ENCODE data around the gene QDPR. TPM values are rescaled to one million over a fixed set of nuclear protein-coding genes. Genes with fewer than 3 reads are reported as not detected.

QDPR gene
- total RNA-seq, 1 donor from 2014 or later: 17.0 TPM

- no peak overlapping the region for H3K27ac Mint-ChIP-seq (ENCODE audit: unreplicated experiment)
- H3K4me3 Mint-ChIP-seq (ENCODE audit: unreplicated experiment): no peak overlapping the region
- H3K9me3 Mint-ChIP-seq (ENCODE audit: unreplicated experiment): no peaks in the 10 kb centered on the region
- DNase-seq (ENCODE audit: extremely low spot score, unreplicated experiment): no peak
- peaks cover 29% of the 10 kb centered on the region for H3K27me3 Mint-ChIP-seq (ENCODE audit: unreplicated experiment)
- H3K4me1 Mint-ChIP-seq (ENCODE audit: unreplicated experiment): peaks cover 5% of the 10 kb centered on the region
- TF ChIP-seq, protein P1, sequence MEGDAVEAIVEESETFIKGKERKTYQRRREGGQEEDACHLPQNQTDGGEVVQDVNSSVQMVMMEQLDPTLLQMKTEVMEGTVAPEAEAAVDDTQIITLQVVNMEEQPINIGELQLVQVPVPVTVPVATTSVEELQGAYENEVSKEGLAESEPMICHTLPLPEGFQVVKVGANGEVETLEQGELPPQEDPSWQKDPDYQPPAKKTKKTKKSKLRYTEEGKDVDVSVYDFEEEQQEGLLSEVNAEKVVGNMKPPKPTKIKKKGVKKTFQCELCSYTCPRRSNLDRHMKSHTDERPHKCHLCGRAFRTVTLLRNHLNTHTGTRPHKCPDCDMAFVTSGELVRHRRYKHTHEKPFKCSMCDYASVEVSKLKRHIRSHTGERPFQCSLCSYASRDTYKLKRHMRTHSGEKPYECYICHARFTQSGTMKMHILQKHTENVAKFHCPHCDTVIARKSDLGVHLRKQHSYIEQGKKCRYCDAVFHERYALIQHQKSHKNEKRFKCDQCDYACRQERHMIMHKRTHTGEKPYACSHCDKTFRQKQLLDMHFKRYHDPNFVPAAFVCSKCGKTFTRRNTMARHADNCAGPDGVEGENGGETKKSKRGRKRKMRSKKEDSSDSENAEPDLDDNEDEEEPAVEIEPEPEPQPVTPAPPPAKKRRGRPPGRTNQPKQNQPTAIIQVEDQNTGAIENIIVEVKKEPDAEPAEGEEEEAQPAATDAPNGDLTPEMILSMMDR (IDR thresholded peaks at IDR 0.05): no peak
- no peaks in the 10 kb centered on the region for H3K36me3 Mint-ChIP-seq (ENCODE audit: unreplicated experiment)
These were observed 47.2 kb upstream of the QDPR start for GRCh38 chr4:17558941-17559708.

DNA sequence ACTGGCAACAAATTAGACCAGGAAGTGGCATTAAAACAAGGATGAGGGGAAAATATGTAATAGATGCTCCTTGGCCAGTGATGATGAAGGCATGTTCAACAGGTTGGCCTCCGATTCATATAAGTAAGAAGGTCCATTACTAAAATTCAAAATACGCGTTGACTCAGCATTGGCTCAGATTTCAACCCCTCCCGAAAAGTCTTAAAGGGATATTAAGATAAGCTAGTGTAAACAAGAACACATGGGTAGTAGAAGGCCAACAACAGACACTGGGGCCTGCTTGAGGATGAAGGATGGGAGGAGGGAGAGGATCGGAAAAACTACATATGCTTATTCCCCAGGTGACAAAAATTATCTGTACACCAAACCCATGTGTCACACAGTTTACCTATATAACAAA lies 46.0 kb upstream of the QDPR start:
- no peaks in the 10 kb centered on the region for H3K9me3 Mint-ChIP-seq (ENCODE audit: unreplicated experiment)
- H3K4me3 Mint-ChIP-seq (ENCODE audit: unreplicated experiment): no peak overlapping the region
- no peak for DNase-seq (ENCODE audit: extremely low spot score, unreplicated experiment)
- TF ChIP-seq, protein P1 (IDR thresholded peaks at IDR 0.05): no peak
- no peak overlapping the region for H3K27ac Mint-ChIP-seq (ENCODE audit: unreplicated experiment)
- H3K4me1 Mint-ChIP-seq (ENCODE audit: unreplicated experiment): peaks cover 5% of the 10 kb centered on the region
- H3K36me3 Mint-ChIP-seq (ENCODE audit: unreplicated experiment): no peaks in the 10 kb centered on the region
- H3K27me3 Mint-ChIP-seq (ENCODE audit: unreplicated experiment): peaks cover 29% of the 10 kb centered on the region

GRCh38 chr4:17556498-17556897 lies 44.6 kb upstream of the QDPR start:
- Mint-ChIP-seq H3K4me3 (ENCODE audit: unreplicated experiment) (no peak overlapping the region), H3K27me3 (ENCODE audit: unreplicated experiment) (peaks cover 35% of the 10 kb centered on the region), H3K9me3 (ENCODE audit: unreplicated experiment) (no peaks in the 10 kb centered on the region), H3K36me3 (ENCODE audit: unreplicated experiment) (no peaks in the 10 kb centered on the region), H3K4me1 (ENCODE audit: unreplicated experiment) (peaks cover 3% of the 10 kb centered on the region), H3K27ac (ENCODE audit: unreplicated experiment) (no peak overlapping the region)
- no peak for DNase-seq (ENCODE audit: extremely low spot score, unreplicated experiment)
- TF ChIP-seq, protein P1 (IDR thresholded peaks at IDR 0.05): no peak

DNA sequence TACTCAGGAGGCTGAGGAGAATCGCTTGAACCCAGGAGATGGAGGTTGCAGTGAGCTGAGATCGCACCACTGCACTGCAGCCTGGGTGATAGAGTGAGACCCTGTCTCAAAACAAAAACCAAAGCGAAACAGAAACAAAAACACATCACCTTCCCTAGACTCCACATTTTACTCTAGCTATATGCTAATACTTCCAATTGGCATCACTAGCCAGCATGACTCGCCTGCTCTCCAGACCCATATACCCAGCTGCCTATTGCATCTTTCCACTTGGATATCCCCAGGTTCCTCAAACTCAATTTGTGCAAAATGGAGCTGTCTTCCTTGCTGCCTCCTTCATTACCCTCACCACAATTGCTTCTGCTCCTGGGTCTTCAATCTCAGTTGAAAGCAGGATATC lies 42.7 kb upstream of the QDPR start:
- Mint-ChIP-seq H3K9me3 (ENCODE audit: unreplicated experiment) (no peaks in the 10 kb centered on the region), H3K27me3 (ENCODE audit: unreplicated experiment) (peaks cover 38% of the 10 kb centered on the region), H3K4me3 (ENCODE audit: unreplicated experiment) (no peak overlapping the region), H3K4me1 (ENCODE audit: unreplicated experiment) (no peaks in the 10 kb centered on the region), H3K27ac (ENCODE audit: unreplicated experiment) (no peak overlapping the region), H3K36me3 (ENCODE audit: unreplicated experiment) (no peaks in the 10 kb centered on the region)
- TF ChIP-seq, protein P1 (IDR thresholded peaks at IDR 0.05): no peak
- no peak for DNase-seq (ENCODE audit: extremely low spot score, unreplicated experiment)

- no peak overlapping the region for H3K27ac Mint-ChIP-seq (ENCODE audit: unreplicated experiment)
- DNase-seq (ENCODE audit: extremely low spot score, unreplicated experiment): no peak
- peaks cover 4% of the 10 kb centered on the region for H3K4me1 Mint-ChIP-seq (ENCODE audit: unreplicated experiment)
- H3K27me3 Mint-ChIP-seq (ENCODE audit: unreplicated experiment): peaks cover 32% of the 10 kb centered on the region
- no peak overlapping the region for H3K4me3 Mint-ChIP-seq (ENCODE audit: unreplicated experiment)
- TF ChIP-seq, protein P1 (IDR thresholded peaks at IDR 0.05): no peak
- no peaks in the 10 kb centered on the region for H3K9me3 Mint-ChIP-seq (ENCODE audit: unreplicated experiment)
- no peaks in the 10 kb centered on the region for H3K36me3 Mint-ChIP-seq (ENCODE audit: unreplicated experiment)
These were observed 40.5 kb upstream of the QDPR start for GRCh38 chr4:17552427-17552826.
